K562 (cell line): ENCODE results near the gene ERFL. TPM values are rescaled to one million over a fixed set of nuclear protein-coding genes. Genes with fewer than 3 reads are reported as not detected.

Experiments
- CBX8 ChIP-seq: fragments of 200-600 bp; sonication (generic); IDR thresholded peaks from 2 replicates; pipeline ENCODE4 v1.6.1; 2012; ENCODE audit warnings: borderline replicate concordance, mixed run types, low read depth, mild to moderate bottlenecking, moderate library complexity, mixed read lengths, low read length, control low read depth, inconsistent platforms; ENCODE audit not compliant: poor library complexity, severe bottlenecking; ENCODE audit errors: extremely low read depth
- ESRRB ChIP-seq: fragments of 250-450 bp; sonication (Bioruptor Pico); IDR thresholded peaks from 2 replicates; pipeline ENCODE4 v1.5.0; 2020; ENCODE audit warnings: mild to moderate bottlenecking, moderate library complexity, borderline replicate concordance
- ETS1 ChIP-seq: conservative IDR thresholded peaks from 2 replicates; pipeline ENCODE4 v1.6.1; 2011; ENCODE audit warnings: low read depth, mild to moderate bottlenecking, low read length; ENCODE audit not compliant: control insufficient read depth
- FOS ChIP-seq: IDR thresholded peaks from 3 replicates; pipeline ENCODE4 v1.6.1; 2011; ENCODE audit not compliant: insufficient read length; ENCODE audit errors: extremely low read depth
- FOXA1 ChIP-seq: fragments of 450-650 bp; IDR thresholded peaks from 2 replicates; pipeline ENCODE4 v1.6.1; 2016; ENCODE audit warnings: mild to moderate bottlenecking, borderline replicate concordance
- FOXA3 ChIP-seq, 2 experiments: fragments of 450-650 bp in 1 of 2; sonication (generic) in 1 of 2; formaldehyde crosslinking; IDR thresholded peaks in 1 of 2; conservative IDR thresholded peaks in 1 of 2; 2 replicates each; pipeline versions ENCODE4 v1.4.0 to v1.8.0; 2020 to 2022; ENCODE audit warnings: mild to moderate bottlenecking in 2 of 2, missing genetic modification reagents in 1 of 2
- FOXK1 ChIP-seq: sonication (generic); formaldehyde crosslinking; IDR thresholded peaks from 2 replicates; pipeline ENCODE4 v1.8.0; 2022; ENCODE audit warnings: missing genetic modification reagents, mild to moderate bottlenecking, borderline replicate concordance
- FOXP1 ChIP-seq: sonication (generic); formaldehyde crosslinking; IDR thresholded peaks from 2 replicates; pipeline ENCODE4 v1.8.0; 2022; ENCODE audit warnings: mild to moderate bottlenecking, missing genetic modification reagents
- HES1 ChIP-seq: fragments of 450-650 bp; IDR thresholded peaks from 2 replicates; pipeline ENCODE4 v1.6.1; 2016; ENCODE audit warnings: low read depth, mild to moderate bottlenecking, moderate library complexity
- HMBOX1 ChIP-seq: sonication (generic); IDR thresholded peaks from 2 replicates; pipeline ENCODE4 v1.6.1; 2016
- HMG20B ChIP-seq: fragments of 250-450 bp; sonication (Bioruptor Pico); IDR thresholded peaks from 2 replicates; pipeline ENCODE4 v1.5.0; 2021; ENCODE audit warnings: mild to moderate bottlenecking
- MBD2 ChIP-seq: sonication (generic); IDR thresholded peaks from 2 replicates; pipeline ENCODE4 v1.6.1; 2016; ENCODE audit warnings: low read depth, borderline replicate concordance
- NUFIP1 ChIP-seq: fragments of 450-650 bp; IDR thresholded peaks from 2 replicates; pipeline ENCODE4 v1.6.1; 2018; ENCODE audit not compliant: partially characterized antibody
- THAP12 ChIP-seq: fragments of 250-450 bp; sonication (Bioruptor Pico); IDR thresholded peaks from 2 replicates; pipeline ENCODE4 v1.9.0; 2021; ENCODE audit warnings: mild to moderate bottlenecking, inconsistent platforms
- UBTF ChIP-seq, 2 experiments: IDR thresholded peaks; 2 replicates each; pipeline ENCODE4 v1.6.1; 2012; ENCODE audit warnings: improper control_type of control experiment in 2 of 2, low read depth in 2 of 2, low read length in 2 of 2, borderline replicate concordance in 1 of 2
- ZNF124 ChIP-seq: sonication (generic); formaldehyde crosslinking; IDR thresholded peaks from 2 replicates; pipeline ENCODE4 v1.8.1; 2022; ENCODE audit warnings: missing genetic modification reagents
- ZNF274 ChIP-seq: IDR thresholded peaks from 2 replicates; pipeline ENCODE4 v1.6.1; 2011; ENCODE audit warnings: low read depth, mild to moderate bottlenecking, low read length, moderate library complexity, borderline replicate concordance
- polyA plus RNA-seq, 8 experiments: library from polyadenylated mRNA; depleted of rRNA in 4 of 8; stranded (reverse) in 5 of 8; unstranded in 3 of 8; fragments of >200 nt; fragmentation: Nextera tagmentation in 2 of 8; fragmentation: Illumina TruSeq in 1 of 8; extraction: Ambion mirVana in 2 of 8; extraction: Trizol in 1 of 8; gene quantifications; 2 replicates each; pipeline versions ENCODE4 v1.2.1 to v1.2.3, GENCODE V29; 2011 to 2014; ENCODE audit warnings: inconsistent platforms in 1 of 8, missing spikeins in 1 of 8
- total RNA-seq, 7 experiments: library from RNA; depleted of rRNA in 6 of 7; stranded (reverse); fragments of >200 nt in 6 of 7; fragmentation: Illumina TruSeq in 2 of 7; extraction: Trizol in 2 of 7; gene quantifications; 2 replicates each; pipeline versions ENCODE4 v1.2.1 to v1.2.3, GENCODE V29; 2011 to 2021; ENCODE audit warnings: low replicate concordance in 1 of 7

Gene ERFL
- total and polyA plus RNA-seq, 9 of the 15 experiments (the other 6 are each of a cell fraction or from before 2014, with no cell fraction given) = 0.07 to 0.75 (median 0.32) TPM; not detected in 4

GRCh38 chr19:41859618-41860418 is 68.4 kb downstream of the ERFL start, which contains the start of gene RPS19 (continued):
- TF ChIP-seq HES1 (0 out of 2 replicates have a peak, but pooled peaks have one; percentile 31), NUFIP1 (peak; percentile 44), ZNF124 (CRISPR knock-in tag) (no peak), ZNF274 (no peak), HMG20B (CRISPR knock-in tag) (no peak), FOXP1 (CRISPR knock-in tag) (peak; percentile 75; the same call in 1 of the 2 replicates), THAP12 (peak; percentile 70; the same call in 1 of the 2 replicates), MBD2 (peak; percentile 91), CBX8 (no peak), FOXA1 (no peak), FOS (no peak), FOXK1 (0 out of 2 replicates have a peak, but pooled peaks have one; percentile 43), UBTF (IDR thresholded peaks at IDR 0.05; ENCODE audit: borderline replicate concordance in 1 of 2, low read depth in 2 of 2, low read length in 2 of 2) (no peak), FOXA3 (CRISPR knock-in tag; conservative IDR thresholded peaks at IDR 0.05 in 1 of 2, IDR thresholded peaks at IDR 0.05 in 1 of 2) (no peak; a peak in 1 of 4 replicates), HMBOX1 (peak; percentile 76; the same call in 1 of the 2 replicates), ESRRB (no peak), ETS1 (peak; percentile 85)
